SK-N-SH treated with all-trans-retinoic acid at 6 μM for 48 hours (cell line): ENCODE measurements around the gene EHD2.

Source experiments
- ATAC-seq: fragments of 200-7000 bp; cut with Tn5 transposase; 3 replicates; pipeline ENCODE4 v1.9.1; 2020; ENCODE audit warnings: mild to moderate bottlenecking, moderate library complexity
- ARNTL ChIP-seq: fragments of 450-650 bp; formaldehyde crosslinking; IDR thresholded peaks from 2 replicates; pipeline ENCODE4 v1.5.0; 2020; ENCODE audit warnings: low read depth, mild to moderate bottlenecking, moderate library complexity, borderline replicate concordance
- BACH2 ChIP-seq: fragments of 250-450 bp; sonication (Bioruptor Pico); IDR thresholded peaks from 2 replicates; pipeline ENCODE4 v1.9.0; 2021; ENCODE audit warnings: mild to moderate bottlenecking, borderline replicate concordance
- CSDC2 ChIP-seq: fragments of 250-450 bp; sonication (Bioruptor Pico); IDR thresholded peaks from 2 replicates; pipeline ENCODE4 v1.5.0; 2020; ENCODE audit warnings: mild to moderate bottlenecking, moderate library complexity
- ESRRG ChIP-seq: fragments of 250-450 bp; sonication (Bioruptor Pico); IDR thresholded peaks from 2 replicates; pipeline ENCODE4 v1.6.1; 2021; ENCODE audit warnings: mild to moderate bottlenecking
- GLIS3 ChIP-seq: fragments of 250-450 bp; sonication (Bioruptor Pico); IDR thresholded peaks from 2 replicates; pipeline ENCODE4 v1.5.0; 2020; ENCODE audit warnings: mild to moderate bottlenecking, moderate library complexity
- OSR1 ChIP-seq: fragments of 250-450 bp; sonication (Bioruptor Pico); IDR thresholded peaks from 2 replicates; pipeline ENCODE4 v1.8.0; 2022; ENCODE audit warnings: moderate library complexity, mild to moderate bottlenecking, inconsistent platforms
- PATZ1 ChIP-seq: fragments of 250-450 bp; sonication (Bioruptor Pico); IDR thresholded peaks from 2 replicates; pipeline ENCODE4 v1.8.0; 2020; ENCODE audit warnings: mild to moderate bottlenecking, moderate library complexity, borderline replicate concordance
- PPARA ChIP-seq: fragments of 250-450 bp; sonication (Bioruptor Pico); IDR thresholded peaks from 2 replicates; pipeline ENCODE4 v1.5.0; 2020; ENCODE audit warnings: mild to moderate bottlenecking, borderline replicate concordance
- RARB ChIP-seq: fragments of 250-450 bp; sonication (Bioruptor Pico); IDR thresholded peaks from 2 replicates; pipeline ENCODE4 v1.8.0; 2021; ENCODE audit warnings: mild to moderate bottlenecking, moderate library complexity
- TCF4 ChIP-seq: fragments of 250-450 bp; sonication (Bioruptor Pico); IDR thresholded peaks from 2 replicates; pipeline ENCODE4 v1.8.0; 2021; ENCODE audit warnings: mild to moderate bottlenecking, moderate library complexity, borderline replicate concordance
- TOX ChIP-seq: fragments of 250-450 bp; sonication (Bioruptor Pico); IDR thresholded peaks from 2 replicates; pipeline ENCODE4 v1.8.0; 2021; ENCODE audit warnings: mild to moderate bottlenecking, moderate library complexity, borderline replicate concordance
- ZFP3 ChIP-seq: fragments of 250-450 bp; sonication (Bioruptor Pico); IDR thresholded peaks from 2 replicates; pipeline ENCODE4 v1.5.0; 2020; ENCODE audit warnings: mild to moderate bottlenecking, moderate library complexity
- ZFP30 ChIP-seq: fragments of 450-650 bp; formaldehyde crosslinking; IDR thresholded peaks from 2 replicates; pipeline ENCODE4 v1.5.0; 2022; ENCODE audit warnings: mild to moderate bottlenecking, moderate library complexity
- ZNF565 ChIP-seq: fragments of 450-650 bp; formaldehyde crosslinking; conservative IDR thresholded peaks from 2 replicates; pipeline ENCODE4 v1.5.0; 2020; ENCODE audit warnings: low read depth, mild to moderate bottlenecking, moderate library complexity
- ZNF70 ChIP-seq: fragments of 450-650 bp; formaldehyde crosslinking; IDR thresholded peaks from 2 replicates; pipeline ENCODE4 v1.5.0; 2020; ENCODE audit warnings: mild to moderate bottlenecking, moderate library complexity
- ZNF8 ChIP-seq: fragments of 450-650 bp; formaldehyde crosslinking; IDR thresholded peaks from 2 replicates; pipeline ENCODE4 v1.5.0; 2020; ENCODE audit warnings: mild to moderate bottlenecking, moderate library complexity
- TF ChIP-seq, protein P1 (sequence below): fragments of 250-450 bp; sonication (Bioruptor Pico); IDR thresholded peaks from 2 replicates; pipeline ENCODE4 v1.5.0; 2020; ENCODE audit warnings: mild to moderate bottlenecking, moderate library complexity
- TF ChIP-seq, protein P2 (sequence below): fragments of 250-450 bp; sonication (Bioruptor Pico); IDR thresholded peaks from 2 replicates; pipeline ENCODE4 v1.5.1; 2021; ENCODE audit warnings: mild to moderate bottlenecking, moderate library complexity
- TF ChIP-seq, protein P3 (sequence below): fragments of 250-450 bp; sonication (Bioruptor Pico); IDR thresholded peaks from 2 replicates; pipeline ENCODE4 v1.8.0; 2021; ENCODE audit warnings: low read depth, mild to moderate bottlenecking, moderate library complexity, borderline replicate concordance

EHD2 gene

GRCh38 chr19:47679251-47679900 is 33.8 kb upstream of the EHD2 start:
- ATAC-seq: no peak
- TF ChIP-seq GLIS3: no peak

DNA sequence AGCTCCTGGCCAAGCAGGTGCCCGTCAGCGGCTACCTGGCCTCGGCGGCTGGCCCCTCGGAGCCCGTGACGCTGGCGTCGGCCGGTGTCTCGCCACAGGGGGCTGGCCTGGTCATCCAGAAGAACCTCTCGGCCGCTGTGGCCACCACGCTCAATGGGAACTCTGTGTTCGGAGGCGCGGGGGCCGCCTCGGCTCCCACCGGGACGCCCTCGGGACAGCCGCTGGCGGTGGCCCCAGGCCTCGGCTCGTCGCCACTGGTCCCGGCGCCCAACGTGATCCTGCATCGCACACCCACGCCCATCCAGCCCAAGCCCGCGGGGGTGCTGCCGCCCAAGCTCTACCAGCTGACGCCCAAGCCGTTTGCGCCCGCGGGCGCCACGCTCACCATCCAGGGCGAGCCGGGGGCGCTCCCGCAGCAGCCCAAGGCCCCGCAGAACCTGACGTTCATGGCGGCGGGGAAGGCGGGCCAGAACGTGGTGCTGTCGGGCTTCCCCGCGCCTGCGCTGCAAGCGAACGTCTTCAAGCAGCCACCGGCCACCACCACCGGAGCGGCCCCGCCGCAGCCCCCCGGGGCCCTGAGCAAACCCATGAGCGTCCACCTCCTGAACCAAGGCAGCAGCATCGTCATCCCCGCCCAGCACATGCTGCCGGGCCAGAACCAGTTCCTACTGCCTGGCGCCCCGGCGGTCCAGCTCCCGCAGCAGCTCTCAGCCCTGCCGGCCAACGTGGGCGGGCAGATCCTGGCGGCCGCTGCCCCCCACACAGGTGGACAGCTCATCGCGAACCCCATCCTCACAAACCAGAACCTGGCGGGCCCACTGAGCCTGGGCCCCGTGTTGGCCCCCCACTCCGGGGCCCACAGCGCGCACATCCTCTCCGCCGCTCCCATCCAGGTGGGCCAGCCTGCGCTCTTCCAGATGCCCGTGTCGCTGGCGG is 33.0 kb upstream of the EHD2 start:
- no peak for ATAC-seq
- no peak for TF ChIP-seq TOX (CRISPR knock-in tag)
- no peak for TF ChIP-seq ZNF8 (CRISPR knock-in tag)
- TF ChIP-seq, protein P1, sequence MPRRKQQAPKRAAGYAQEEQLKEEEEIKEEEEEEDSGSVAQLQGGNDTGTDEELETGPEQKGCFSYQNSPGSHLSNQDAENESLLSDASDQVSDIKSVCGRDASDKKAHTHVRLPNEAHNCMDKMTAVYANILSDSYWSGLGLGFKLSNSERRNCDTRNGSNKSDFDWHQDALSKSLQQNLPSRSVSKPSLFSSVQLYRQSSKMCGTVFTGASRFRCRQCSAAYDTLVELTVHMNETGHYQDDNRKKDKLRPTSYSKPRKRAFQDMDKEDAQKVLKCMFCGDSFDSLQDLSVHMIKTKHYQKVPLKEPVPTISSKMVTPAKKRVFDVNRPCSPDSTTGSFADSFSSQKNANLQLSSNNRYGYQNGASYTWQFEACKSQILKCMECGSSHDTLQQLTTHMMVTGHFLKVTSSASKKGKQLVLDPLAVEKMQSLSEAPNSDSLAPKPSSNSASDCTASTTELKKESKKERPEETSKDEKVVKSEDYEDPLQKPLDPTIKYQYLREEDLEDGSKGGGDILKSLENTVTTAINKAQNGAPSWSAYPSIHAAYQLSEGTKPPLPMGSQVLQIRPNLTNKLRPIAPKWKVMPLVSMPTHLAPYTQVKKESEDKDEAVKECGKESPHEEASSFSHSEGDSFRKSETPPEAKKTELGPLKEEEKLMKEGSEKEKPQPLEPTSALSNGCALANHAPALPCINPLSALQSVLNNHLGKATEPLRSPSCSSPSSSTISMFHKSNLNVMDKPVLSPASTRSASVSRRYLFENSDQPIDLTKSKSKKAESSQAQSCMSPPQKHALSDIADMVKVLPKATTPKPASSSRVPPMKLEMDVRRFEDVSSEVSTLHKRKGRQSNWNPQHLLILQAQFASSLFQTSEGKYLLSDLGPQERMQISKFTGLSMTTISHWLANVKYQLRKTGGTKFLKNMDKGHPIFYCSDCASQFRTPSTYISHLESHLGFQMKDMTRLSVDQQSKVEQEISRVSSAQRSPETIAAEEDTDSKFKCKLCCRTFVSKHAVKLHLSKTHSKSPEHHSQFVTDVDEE: no peak
- TF ChIP-seq GLIS3: no peak
- no peak for TF ChIP-seq RARB
- no peak for TF ChIP-seq BACH2
- TF ChIP-seq, protein P2, sequence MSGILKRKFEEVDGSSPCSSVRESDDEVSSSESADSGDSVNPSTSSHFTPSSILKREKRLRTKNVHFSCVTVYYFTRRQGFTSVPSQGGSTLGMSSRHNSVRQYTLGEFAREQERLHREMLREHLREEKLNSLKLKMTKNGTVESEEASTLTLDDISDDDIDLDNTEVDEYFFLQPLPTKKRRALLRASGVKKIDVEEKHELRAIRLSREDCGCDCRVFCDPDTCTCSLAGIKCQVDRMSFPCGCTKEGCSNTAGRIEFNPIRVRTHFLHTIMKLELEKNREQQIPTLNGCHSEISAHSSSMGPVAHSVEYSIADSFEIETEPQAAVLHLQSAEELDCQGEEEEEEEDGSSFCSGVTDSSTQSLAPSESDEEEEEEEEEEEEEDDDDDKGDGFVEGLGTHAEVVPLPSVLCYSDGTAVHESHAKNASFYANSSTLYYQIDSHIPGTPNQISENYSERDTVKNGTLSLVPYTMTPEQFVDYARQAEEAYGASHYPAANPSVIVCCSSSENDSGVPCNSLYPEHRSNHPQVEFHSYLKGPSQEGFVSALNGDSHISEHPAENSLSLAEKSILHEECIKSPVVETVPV (CRISPR knock-in tag): no peak
- no peak for TF ChIP-seq TCF4 (CRISPR knock-in tag)
- TF ChIP-seq ESRRG (CRISPR knock-in tag): no peak
- TF ChIP-seq ZNF70 (CRISPR knock-in tag): no peak
- TF ChIP-seq, all 23 proteins: peak for 0

GRCh38 chr19:47680858-47681332 is 32.3 kb upstream of the EHD2 start:
- ATAC-seq: no peak
- TF ChIP-seq, protein P2 (CRISPR knock-in tag): no peak
- TF ChIP-seq, protein P3, sequence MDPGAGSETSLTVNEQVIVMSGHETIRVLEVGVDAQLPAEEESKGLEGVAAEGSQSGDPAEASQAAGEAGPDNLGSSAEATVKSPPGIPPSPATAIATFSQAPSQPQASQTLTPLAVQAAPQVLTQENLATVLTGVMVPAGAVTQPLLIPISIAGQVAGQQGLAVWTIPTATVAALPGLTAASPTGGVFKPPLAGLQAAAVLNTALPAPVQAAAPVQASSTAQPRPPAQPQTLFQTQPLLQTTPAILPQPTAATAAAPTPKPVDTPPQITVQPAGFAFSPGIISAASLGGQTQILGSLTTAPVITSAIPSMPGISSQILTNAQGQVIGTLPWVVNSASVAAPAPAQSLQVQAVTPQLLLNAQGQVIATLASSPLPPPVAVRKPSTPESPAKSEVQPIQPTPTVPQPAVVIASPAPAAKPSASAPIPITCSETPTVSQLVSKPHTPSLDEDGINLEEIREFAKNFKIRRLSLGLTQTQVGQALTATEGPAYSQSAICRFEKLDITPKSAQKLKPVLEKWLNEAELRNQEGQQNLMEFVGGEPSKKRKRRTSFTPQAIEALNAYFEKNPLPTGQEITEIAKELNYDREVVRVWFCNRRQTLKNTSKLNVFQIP (CRISPR knock-in tag): no peak
- no peak for TF ChIP-seq ZFP30
- TF ChIP-seq OSR1: no peak
- TF ChIP-seq ARNTL (CRISPR knock-in tag): no peak
- TF ChIP-seq, protein P1: no peak
- no peak for TF ChIP-seq ZFP3 (CRISPR knock-in tag)
- TF ChIP-seq ZNF70 (CRISPR knock-in tag): no peak
- no peak for TF ChIP-seq PPARA
- no peak for TF ChIP-seq GLIS3
- no peak for TF ChIP-seq ESRRG (CRISPR knock-in tag)
- no peak for TF ChIP-seq RARB
- TF ChIP-seq BACH2: no peak
- TF ChIP-seq TCF4 (CRISPR knock-in tag): no peak
- no peak for TF ChIP-seq ZNF8 (CRISPR knock-in tag)
- TF ChIP-seq CSDC2: no peak
- no peak for TF ChIP-seq ZNF565 (CRISPR knock-in tag)
- TF ChIP-seq PATZ1 (CRISPR knock-in tag): no peak
- TF ChIP-seq, all 23 proteins: peak for 0
